NOMO-1 treated with dmso at 0.1 percent for 144 hours (cell line): ENCODE measurements around the gene F9.

Experiments
- DNase-seq: peaks from one replicate; lab custom pipeline; 2025; ENCODE audit not compliant: unreplicated experiment; lab: John Stamatoyannopoulos, UW

Gene F9

GRCh38 chrX:139596068-139596467, 65.5 kb downstream of the F9 start:
- DNase-seq: no peak

GRCh38 chrX:139600105-139600504, 69.6 kb downstream of the F9 start:
- DNase-seq: no peak
